Vagina (tissue), 2 donors: ENCODE data around the gene SERPINB5. TPM values are rescaled to one million over a fixed set of nuclear protein-coding genes. Genes with fewer than 3 reads are reported as not detected.

ENCODE experiments used
- DNase-seq, 2 donors: peaks; one replicate each; pipeline ENCODE4 v3.0.0-alpha.2; 2017; ENCODE audit errors: extremely low spot score in 2 of 2
- H3K27ac ChIP-seq: fragments of 200-600 bp; sonication (generic); one replicate; pipeline ENCODE4 v1.5.1; 2019
- H3K27me3 ChIP-seq: fragments of 200-600 bp; sonication (generic); one replicate; pipeline ENCODE4 v1.5.1; 2019
- H3K36me3 ChIP-seq, 2 donors: fragments of 200-600 bp; sonication (generic); one replicate each; pipeline ENCODE4 v1.5.1; 2017 to 2019
- H3K4me1 ChIP-seq: fragments of 200-600 bp; sonication (generic); one replicate; pipeline ENCODE4 v1.5.1; 2019
- H3K4me3 ChIP-seq, 2 donors: fragments of 200-600 bp; sonication (generic); 1 replicate in 1 of 2; 2 replicates in 1 of 2; pipeline ENCODE4 v1.5.1; 2016 to 2019
- H3K9me3 ChIP-seq: fragments of 200-600 bp; sonication (generic); one replicate; pipeline ENCODE4 v1.5.1; 2019
- POLR2A ChIP-seq, 2 donors: fragments of 450-650 bp; IDR thresholded peaks; one replicate each; pipeline ENCODE4 v1.6.1; 2017; ENCODE audit warnings: antibody characterized with exemption in 2 of 2, mild to moderate bottlenecking in 2 of 2, moderate library complexity in 2 of 2
- POLR2AphosphoS5 ChIP-seq, 2 donors: sonication (generic); formaldehyde crosslinking; IDR thresholded peaks; one replicate each; pipeline ENCODE4 v1.9.0; 2017; ENCODE audit warnings: antibody characterized with exemption in 2 of 2, mild to moderate bottlenecking in 2 of 2, low read depth in 1 of 2; ENCODE audit not compliant: insufficient read depth in 1 of 2
- intact Hi-C: fragments of 100-400 bp; cut with DNase I; formaldehyde crosslinking; loops from one replicate; pipeline ENCODE4 v1.15.1; 2023
- total RNA-seq: library from RNA; depleted of rRNA; stranded (reverse); fragments of >200 nt; gene quantifications from one replicate; pipeline ENCODE4 v1.2.3, GENCODE V29; 2016
- TF ChIP-seq, protein P1 (sequence below), 3 experiments: fragments of 450-650 bp in 2 of 3; fragments of 200-600 bp in 1 of 3; sonication (generic) in 1 of 3; IDR thresholded peaks; one replicate each; pipeline ENCODE4 v1.5.1; 2017 to 2019; ENCODE audit warnings: antibody characterized with exemption in 3 of 3, mild to moderate bottlenecking in 2 of 3, moderate library complexity in 2 of 3

SERPINB5 gene
- total RNA-seq, 1 donor from 2014 or later: 141 TPM

DNA sequence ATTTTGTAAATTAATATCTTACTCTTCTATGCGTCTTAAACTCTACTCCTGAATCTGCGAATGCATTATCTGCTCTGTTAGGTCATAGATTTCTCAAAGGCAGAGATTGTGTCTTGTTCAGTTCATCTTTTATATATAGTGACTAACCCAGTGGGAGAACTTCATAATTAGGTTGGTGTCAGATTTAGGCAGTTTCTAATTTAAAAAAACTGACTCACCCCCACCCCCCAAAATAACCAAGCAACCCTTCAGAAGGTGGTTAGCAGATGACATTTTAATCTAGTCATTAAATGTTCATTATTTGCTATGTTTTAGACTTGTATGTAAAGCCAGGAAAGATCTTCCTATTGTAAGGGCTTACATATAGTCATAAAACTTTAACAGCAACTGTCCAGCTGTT, 75.8 kb downstream of the SERPINB5 start:
- no peak overlapping the region for H3K27ac ChIP-seq

DNA sequence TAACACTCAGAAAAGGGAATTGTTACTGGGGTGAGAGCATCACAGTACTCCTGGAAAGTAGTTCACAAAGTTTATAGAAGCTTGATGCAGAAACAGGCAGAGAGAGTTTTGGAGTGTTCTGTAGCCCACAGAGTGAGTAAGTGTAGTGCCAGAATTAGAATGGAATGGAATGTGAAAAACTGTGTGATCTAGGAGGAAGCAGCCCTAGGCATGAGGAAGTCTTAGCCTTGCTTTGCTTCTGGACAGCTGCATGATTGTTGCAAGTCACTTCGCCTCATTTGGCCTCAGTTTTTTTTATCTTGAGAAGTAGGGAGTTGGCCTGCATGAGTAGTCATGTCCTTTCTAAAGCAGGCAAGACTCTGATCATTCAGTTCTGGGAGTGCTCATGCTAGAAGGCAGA, 76.3 kb downstream of the SERPINB5 start:
- intact Hi-C loops: no loop called here
- Histone ChIP-seq H3K4me3 (no peak overlapping the region), H3K4me1 (peaks cover 16% of the 10 kb centered on the region), H3K36me3 (no peaks in the 10 kb centered on the region), H3K27ac (no peak overlapping the region), H3K9me3 (no peaks in the 10 kb centered on the region), H3K27me3 (no peaks in the 10 kb centered on the region)
- TF ChIP-seq, protein P1, sequence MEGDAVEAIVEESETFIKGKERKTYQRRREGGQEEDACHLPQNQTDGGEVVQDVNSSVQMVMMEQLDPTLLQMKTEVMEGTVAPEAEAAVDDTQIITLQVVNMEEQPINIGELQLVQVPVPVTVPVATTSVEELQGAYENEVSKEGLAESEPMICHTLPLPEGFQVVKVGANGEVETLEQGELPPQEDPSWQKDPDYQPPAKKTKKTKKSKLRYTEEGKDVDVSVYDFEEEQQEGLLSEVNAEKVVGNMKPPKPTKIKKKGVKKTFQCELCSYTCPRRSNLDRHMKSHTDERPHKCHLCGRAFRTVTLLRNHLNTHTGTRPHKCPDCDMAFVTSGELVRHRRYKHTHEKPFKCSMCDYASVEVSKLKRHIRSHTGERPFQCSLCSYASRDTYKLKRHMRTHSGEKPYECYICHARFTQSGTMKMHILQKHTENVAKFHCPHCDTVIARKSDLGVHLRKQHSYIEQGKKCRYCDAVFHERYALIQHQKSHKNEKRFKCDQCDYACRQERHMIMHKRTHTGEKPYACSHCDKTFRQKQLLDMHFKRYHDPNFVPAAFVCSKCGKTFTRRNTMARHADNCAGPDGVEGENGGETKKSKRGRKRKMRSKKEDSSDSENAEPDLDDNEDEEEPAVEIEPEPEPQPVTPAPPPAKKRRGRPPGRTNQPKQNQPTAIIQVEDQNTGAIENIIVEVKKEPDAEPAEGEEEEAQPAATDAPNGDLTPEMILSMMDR (IDR thresholded peaks at IDR 0.05): no peak
- TF ChIP-seq POLR2AphosphoS5 (IDR thresholded peaks at IDR 0.05; ENCODE audit: insufficient read depth in 1 of 2, low read depth in 1 of 2): peak in 1 of 2 donors; percentile 80
- no peak for DNase-seq

More for the DNA sequence above, 75.8 kb downstream of the SERPINB5 start:
- intact Hi-C loops: no loop called here
- Histone ChIP-seq H3K27me3 (no peaks in the 10 kb centered on the region), H3K4me1 (peaks cover 16% of the 10 kb centered on the region), H3K36me3 (no peaks in the 10 kb centered on the region), H3K9me3 (no peaks in the 10 kb centered on the region), H3K4me3 (no peak overlapping the region)
- TF ChIP-seq, protein P1 (IDR thresholded peaks at IDR 0.05): no peak
- TF ChIP-seq POLR2AphosphoS5 (IDR thresholded peaks at IDR 0.05; ENCODE audit: insufficient read depth in 1 of 2, low read depth in 1 of 2): no peak
- no peak for TF ChIP-seq POLR2A (IDR thresholded peaks at IDR 0.05)
- no peak for DNase-seq

Other genes starting within 250 kb of the SERPINB5 start
- 18.7 TPM for gene BCL2, start 157.2 kb upstream of the SERPINB5 start, total RNA-seq
- 42.0 TPM for gene KDSR, start 109.8 kb upstream of the SERPINB5 start, total RNA-seq
- 30.7 TPM for gene VPS4B, start 54.5 kb upstream of the SERPINB5 start, total RNA-seq
- gene SERPINB12, start 65.4 kb downstream of the SERPINB5 start, total RNA-seq: 20.1 TPM
- 131 TPM for gene SERPINB13, start 110.4 kb downstream of the SERPINB5 start, total RNA-seq
- 77.3 TPM for gene SERPINB4, start 167.3 kb downstream of the SERPINB5 start, total RNA-seq
- 464 TPM for gene SERPINB3, start 184.9 kb downstream of the SERPINB5 start, total RNA-seq
- 8.6 TPM for gene SERPINB11, start 226.0 kb downstream of the SERPINB5 start, total RNA-seq